ENCODE measurements around the gene PTK7.

Gene PTK7

GRCh38 chr6:43146709-43147688 is 70.9 kb downstream of the PTK7 start:
- TF ChIP-seq EZH2phosphoT487 (IDR thresholded peaks at IDR 0.05; ENCODE audit: borderline replicate concordance) (no peak), CTCF (conservative IDR thresholded peaks at IDR 0.05; ENCODE audit: low read length) (no peak)
- Histone ChIP-seq H3K9me3 (ENCODE audit: insufficient read depth, low read depth, low read length) (no peaks in the 10 kb centered on the region), H3K4me1 (ENCODE audit: insufficient read depth, low read length, poor library complexity, severe bottlenecking) (peaks cover 14% of the 10 kb centered on the region), H3F3A (ENCODE audit: low read depth) (no peaks in the 10 kb centered on the region), H3K4me2 (ENCODE audit: low read depth, low read length, poor library complexity, severe bottlenecking) (no peak overlapping the region), H2AFZ (ENCODE audit: low read length) (no peak overlapping the region), H3K4me3 (ENCODE audit: low read length, poor library complexity, severe bottlenecking) (no peak overlapping the region), H3K79me2 (ENCODE audit: insufficient read depth, low read length) (no peaks in the 10 kb centered on the region), H3K9me2 (replicated peaks; ENCODE audit: low read depth, low read length) (no peaks in the 10 kb centered on the region), H3K36me3 (ENCODE audit: insufficient read depth, low read length) (peaks cover 6% of the 10 kb centered on the region; the same call in 1 of the 2 replicates), H4K20me1 (ENCODE audit: insufficient read depth, low read length, poor library complexity, severe bottlenecking) (no peaks in the 10 kb centered on the region), H3K27me3 (ENCODE audit: insufficient read depth, low read length, poor library complexity, severe bottlenecking) (no peaks in the 10 kb centered on the region), H3K9ac (ENCODE audit: low read depth, low read length, poor library complexity, severe bottlenecking) (no peak overlapping the region)

- H3F3A ChIP-seq (ENCODE audit: low read depth), result no peaks in the 10 kb centered on the region
- no peaks in the 10 kb centered on the region for H3K9me3 ChIP-seq (ENCODE audit: insufficient read depth, low read depth, low read length)
- no peak overlapping the region for H3K4me3 ChIP-seq (ENCODE audit: low read length, poor library complexity, severe bottlenecking)
- no peak for TF ChIP-seq EZH2phosphoT487 (IDR thresholded peaks at IDR 0.05; ENCODE audit: borderline replicate concordance)
- TF ChIP-seq CTCF (conservative IDR thresholded peaks at IDR 0.05; ENCODE audit: low read length), result no peak
- H3K9ac ChIP-seq (ENCODE audit: low read depth, low read length, poor library complexity, severe bottlenecking), result no peak overlapping the region
- H3K4me1 ChIP-seq (ENCODE audit: insufficient read depth, low read length, poor library complexity, severe bottlenecking), result peaks cover 5% of the 10 kb centered on the region
- no peak overlapping the region for H2AFZ ChIP-seq (ENCODE audit: low read length)
- H4K20me1 ChIP-seq (ENCODE audit: insufficient read depth, low read length, poor library complexity, severe bottlenecking), result no peaks in the 10 kb centered on the region
- H3K4me2 ChIP-seq (ENCODE audit: low read depth, low read length, poor library complexity, severe bottlenecking), result no peak overlapping the region
- no peaks in the 10 kb centered on the region for H3K27me3 ChIP-seq (ENCODE audit: insufficient read depth, low read length, poor library complexity, severe bottlenecking)
- no peaks in the 10 kb centered on the region for H3K9me2 ChIP-seq (replicated peaks; ENCODE audit: low read depth, low read length)
- H3K36me3 ChIP-seq (ENCODE audit: insufficient read depth, low read length), result peaks cover 6% of the 10 kb centered on the region; the same call in 1 of the 2 replicates
- no peaks in the 10 kb centered on the region for H3K79me2 ChIP-seq (ENCODE audit: insufficient read depth, low read length)
These were observed 71.8 kb downstream of the PTK7 start for GRCh38 chr6:43147691-43148477.

- Histone ChIP-seq H2AFZ (ENCODE audit: low read length) (no peak overlapping the region), H3K4me2 (ENCODE audit: low read depth, low read length, poor library complexity, severe bottlenecking) (no peak overlapping the region), H4K20me1 (ENCODE audit: insufficient read depth, low read length, poor library complexity, severe bottlenecking) (no peaks in the 10 kb centered on the region), H3F3A (ENCODE audit: low read depth) (no peaks in the 10 kb centered on the region), H3K36me3 (ENCODE audit: insufficient read depth, low read length) (peaks cover 5% of the 10 kb centered on the region; the same call in 1 of the 2 replicates), H3K27me3 (ENCODE audit: insufficient read depth, low read length, poor library complexity, severe bottlenecking) (no peaks in the 10 kb centered on the region), H3K9ac (ENCODE audit: low read depth, low read length, poor library complexity, severe bottlenecking) (no peak overlapping the region), H3K79me2 (ENCODE audit: insufficient read depth, low read length) (no peaks in the 10 kb centered on the region), H3K9me3 (ENCODE audit: insufficient read depth, low read depth, low read length) (no peaks in the 10 kb centered on the region), H3K4me3 (ENCODE audit: low read length, poor library complexity, severe bottlenecking) (no peak overlapping the region), H3K4me1 (ENCODE audit: insufficient read depth, low read length, poor library complexity, severe bottlenecking) (no peaks in the 10 kb centered on the region), H3K9me2 (replicated peaks; ENCODE audit: low read depth, low read length) (no peaks in the 10 kb centered on the region)
- no peak for TF ChIP-seq CTCF (conservative IDR thresholded peaks at IDR 0.05; ENCODE audit: low read length)
- no peak for TF ChIP-seq EZH2phosphoT487 (IDR thresholded peaks at IDR 0.05; ENCODE audit: borderline replicate concordance)
These were observed 73.2 kb downstream of the PTK7 start for GRCh38 chr6:43149265-43149664.
